Activated naive CD4-positive, alpha-beta T cell treated with anti-CD3 and anti-CD28 coated beads, Interleukin-2, amount 50 U/mL, for 24 hours (primary cell): ENCODE data around the gene WASF2.

Source experiments
- H3K27ac Mint-ChIP-seq: one replicate; pipeline ENCODE4 v1.8.0; 2021; ENCODE audit warnings: mild to moderate bottlenecking, mixed read lengths
- H3K27me3 Mint-ChIP-seq: one replicate; pipeline ENCODE4 v1.8.0; 2021; ENCODE audit warnings: mixed read lengths
- H3K36me3 Mint-ChIP-seq: one replicate; pipeline ENCODE4 v1.8.0; 2021; ENCODE audit warnings: mixed read lengths
- H3K4me1 Mint-ChIP-seq: one replicate; pipeline ENCODE4 v1.8.0; 2021; ENCODE audit warnings: mixed read lengths
- H3K4me3 Mint-ChIP-seq: one replicate; pipeline ENCODE4 v1.8.0; 2021; ENCODE audit warnings: mild to moderate bottlenecking, mixed read lengths
- H3K9me3 Mint-ChIP-seq: one replicate; pipeline ENCODE4 v1.8.0; 2021; ENCODE audit warnings: mixed read lengths

WASF2 gene

DNA sequence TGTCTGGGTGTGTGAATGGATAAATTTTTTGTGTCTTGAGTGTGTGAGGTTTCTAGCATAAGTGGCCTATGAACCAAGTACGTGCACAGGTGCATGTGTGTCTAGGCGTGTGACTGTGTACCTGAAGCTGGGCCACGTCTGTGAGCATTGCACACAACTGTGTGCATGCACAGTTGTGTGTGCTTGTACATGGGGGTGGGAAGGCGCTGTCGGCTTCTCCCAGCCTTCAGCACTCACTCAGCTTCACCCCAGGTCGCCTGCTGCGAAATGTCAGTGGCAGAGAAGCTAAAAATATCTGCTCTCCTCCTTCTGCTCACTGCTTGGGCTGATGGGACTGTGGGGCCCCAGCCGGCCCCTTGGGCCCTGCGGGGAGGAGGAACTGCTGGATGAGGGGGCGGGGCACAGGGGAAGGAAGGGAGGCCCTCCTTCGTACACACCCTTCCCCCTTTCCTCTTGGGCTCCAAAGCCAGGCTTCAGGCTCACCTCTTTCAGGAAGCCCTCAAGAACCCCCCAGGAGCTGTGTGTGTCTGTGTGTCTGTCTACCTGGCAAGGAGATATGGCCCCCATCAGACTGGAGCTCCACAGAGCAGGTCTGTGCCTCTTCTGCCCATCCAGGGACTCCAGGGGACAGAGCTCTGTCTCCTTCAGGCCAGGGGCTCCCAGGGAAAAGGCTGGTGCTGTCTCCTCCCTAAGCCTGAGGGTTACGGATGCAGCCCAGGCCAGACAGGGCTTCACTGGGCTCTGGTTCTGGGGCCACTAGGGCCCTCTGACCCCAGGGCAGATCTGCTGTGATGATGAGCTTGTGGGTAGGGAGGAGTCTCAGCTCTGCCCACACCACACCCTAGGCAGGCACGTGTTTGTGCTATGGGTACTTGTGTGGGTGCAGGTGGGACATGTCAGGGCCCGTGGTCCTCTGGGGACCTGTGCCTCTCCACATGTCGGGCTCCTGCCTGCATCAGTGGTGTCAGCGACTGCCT lies 35.6 kb upstream of the WASF2 start:
- peaks cover 75% of the 10 kb centered on the region for H3K4me1 Mint-ChIP-seq
- no peaks in the 10 kb centered on the region for H3K9me3 Mint-ChIP-seq
- H3K27me3 Mint-ChIP-seq, result no peaks in the 10 kb centered on the region
- peak overlapping the region; percentile 90 for H3K27ac Mint-ChIP-seq
- peak overlapping the region; percentile 76 for H3K4me3 Mint-ChIP-seq
- H3K36me3 Mint-ChIP-seq, result no peaks in the 10 kb centered on the region

DNA sequence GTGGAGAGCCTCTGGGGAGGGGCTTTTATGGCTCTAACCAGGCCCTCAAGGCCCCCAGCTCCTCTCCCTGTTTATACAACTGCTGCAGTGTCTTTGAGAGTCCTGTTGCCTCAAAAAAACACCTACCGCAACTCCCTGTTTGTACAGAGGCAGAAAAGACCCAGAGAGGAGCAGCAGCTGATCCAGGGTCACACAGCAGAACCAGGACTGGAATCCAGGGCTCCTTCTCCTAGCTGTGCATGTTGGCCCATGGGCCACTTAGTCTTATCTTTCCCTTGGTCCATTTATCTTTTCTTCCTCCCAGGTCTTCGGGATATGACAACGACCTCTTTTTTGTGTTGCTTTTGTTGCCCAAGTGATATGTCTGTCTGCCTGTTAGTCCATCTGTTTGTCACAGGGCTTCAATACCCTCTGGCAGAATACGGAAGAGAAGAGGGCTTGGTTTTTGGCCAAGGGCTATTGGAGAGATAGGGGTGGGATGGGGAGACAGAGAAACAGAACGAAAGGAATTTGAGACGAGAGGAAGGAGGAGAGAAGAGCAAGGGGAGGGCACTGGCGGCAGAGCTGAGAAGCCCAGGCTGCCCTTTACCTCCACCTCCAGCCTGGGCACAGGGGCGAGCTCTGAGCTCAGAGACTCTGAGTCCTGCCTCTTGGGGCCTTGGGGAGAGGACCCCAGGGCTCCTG lies 33.5 kb upstream of the WASF2 start:
- Mint-ChIP-seq H3K4me1 (peaks cover 76% of the 10 kb centered on the region), H3K27me3 (no peaks in the 10 kb centered on the region), H3K4me3 (peak overlapping the region; percentile 89), H3K9me3 (no peaks in the 10 kb centered on the region), H3K27ac (peak overlapping the region; percentile 99), H3K36me3 (no peaks in the 10 kb centered on the region)

GRCh38 chr1:27522432-27523336 lies 32.7 kb upstream of the WASF2 start:
- Mint-ChIP-seq H3K27ac (peak overlapping the region; percentile 97), H3K9me3 (no peaks in the 10 kb centered on the region), H3K36me3 (no peaks in the 10 kb centered on the region), H3K4me1 (peaks cover 81% of the 10 kb centered on the region), H3K4me3 (peak overlapping the region; percentile 89), H3K27me3 (no peaks in the 10 kb centered on the region)

DNA sequence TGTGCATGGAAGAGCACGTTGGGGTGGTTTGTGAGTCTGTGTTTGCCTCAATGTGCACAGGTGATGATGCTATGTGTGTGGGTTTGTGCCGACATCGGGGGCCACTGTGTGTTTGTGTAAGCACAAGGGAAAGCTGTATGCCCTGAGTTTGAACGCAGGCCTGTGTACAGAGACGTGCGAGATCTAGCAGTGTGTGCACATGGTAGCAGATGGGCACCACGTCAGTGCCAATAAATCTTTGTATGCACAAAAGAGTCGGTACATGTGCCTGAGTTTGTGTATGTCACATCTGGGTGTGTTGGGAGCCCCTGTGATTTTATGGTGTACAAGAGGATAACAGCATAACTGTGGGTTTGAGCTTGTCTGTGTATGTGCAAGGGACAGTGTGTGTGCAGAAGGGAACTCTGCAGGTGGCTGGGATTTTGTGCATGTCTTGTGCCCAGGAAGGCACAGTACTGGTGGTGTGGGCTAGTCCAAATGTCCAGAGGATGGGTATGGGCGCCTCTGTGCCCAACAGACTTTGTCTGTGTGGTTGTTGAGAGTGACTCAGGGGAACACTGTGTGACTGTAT lies 32.0 kb upstream of the WASF2 start:
- H3K4me3 Mint-ChIP-seq, result peak overlapping the region; percentile 89
- no peaks in the 10 kb centered on the region for H3K36me3 Mint-ChIP-seq
- H3K9me3 Mint-ChIP-seq, result no peaks in the 10 kb centered on the region
- H3K4me1 Mint-ChIP-seq, result peaks cover 84% of the 10 kb centered on the region
- H3K27ac Mint-ChIP-seq, result peak overlapping the region; percentile 97
- H3K27me3 Mint-ChIP-seq, result no peaks in the 10 kb centered on the region

DNA sequence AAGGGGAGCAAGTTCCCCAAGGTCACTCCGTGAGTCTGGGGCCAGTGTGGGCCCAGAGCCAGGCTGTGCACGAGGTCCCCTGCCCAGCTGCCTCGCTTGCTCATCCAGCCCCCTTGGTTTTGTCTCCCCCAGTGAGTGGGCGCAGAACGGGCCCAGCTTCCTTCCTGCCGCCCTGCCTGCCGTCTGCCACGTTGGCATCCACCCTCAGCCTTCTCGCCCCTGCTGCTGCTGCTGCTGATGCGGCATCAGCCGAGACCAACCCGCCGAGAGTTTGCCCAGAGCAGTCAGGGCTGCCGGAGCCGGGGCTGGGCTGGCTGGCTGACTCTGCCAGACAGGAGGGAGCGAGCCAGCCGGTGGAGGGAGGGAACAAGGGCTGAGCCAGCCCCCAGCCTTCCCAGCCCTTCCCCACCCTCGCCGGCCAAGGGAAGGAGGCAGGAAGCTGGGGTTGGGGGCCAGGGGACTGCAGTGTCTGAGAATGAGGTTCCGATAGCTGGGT lies 31.4 kb upstream of the WASF2 start:
- H3K27me3 Mint-ChIP-seq, result no peaks in the 10 kb centered on the region
- peak overlapping the region; percentile 89 for H3K4me3 Mint-ChIP-seq
- no peaks in the 10 kb centered on the region for H3K36me3 Mint-ChIP-seq
- H3K9me3 Mint-ChIP-seq, result no peaks in the 10 kb centered on the region
- peak overlapping the region; percentile 97 for H3K27ac Mint-ChIP-seq
- peaks cover 78% of the 10 kb centered on the region for H3K4me1 Mint-ChIP-seq

DNA sequence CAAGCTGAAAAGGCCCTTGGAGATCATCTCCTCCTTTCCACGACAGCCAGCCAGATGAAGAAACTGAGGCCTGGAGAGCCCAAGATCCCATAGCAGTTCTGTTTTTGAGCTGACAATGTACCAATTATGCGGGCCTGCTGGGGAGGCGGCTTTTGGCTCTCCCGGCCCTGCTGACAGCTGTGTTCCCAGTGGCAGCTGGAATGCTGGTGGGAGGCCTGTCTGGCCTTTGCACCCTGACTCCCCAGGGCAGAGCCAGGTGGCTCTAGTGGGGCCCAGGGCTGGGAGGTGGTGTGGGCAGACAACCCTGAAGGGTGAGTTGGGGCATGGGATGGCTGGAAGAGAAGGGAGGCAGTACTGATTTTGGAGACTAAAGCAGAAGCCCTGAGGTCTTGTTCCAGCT lies 30.7 kb upstream of the WASF2 start:
- Mint-ChIP-seq H3K27ac (peak overlapping the region; percentile 97), H3K4me3 (peak overlapping the region; percentile 89), H3K36me3 (no peaks in the 10 kb centered on the region), H3K9me3 (no peaks in the 10 kb centered on the region), H3K27me3 (no peaks in the 10 kb centered on the region), H3K4me1 (peaks cover 71% of the 10 kb centered on the region)

GRCh38 chr1:27519331-27520258 lies 29.6 kb upstream of the WASF2 start:
- Mint-ChIP-seq H3K4me3 (no peak overlapping the region), H3K4me1 (peaks cover 63% of the 10 kb centered on the region), H3K36me3 (no peaks in the 10 kb centered on the region), H3K9me3 (no peaks in the 10 kb centered on the region), H3K27me3 (no peaks in the 10 kb centered on the region), H3K27ac (peak overlapping the region; percentile 81)

- Mint-ChIP-seq H3K4me1 (peaks cover 55% of the 10 kb centered on the region), H3K27me3 (no peaks in the 10 kb centered on the region), H3K9me3 (no peaks in the 10 kb centered on the region), H3K36me3 (no peaks in the 10 kb centered on the region), H3K4me3 (no peak overlapping the region), H3K27ac (no peak overlapping the region)
These were observed 28.8 kb upstream of the WASF2 start for GRCh38 chr1:27518808-27519207.

- Mint-ChIP-seq H3K27me3 (no peaks in the 10 kb centered on the region), H3K4me1 (peaks cover 50% of the 10 kb centered on the region), H3K27ac (peak overlapping the region; percentile 44), H3K4me3 (no peak overlapping the region), H3K36me3 (no peaks in the 10 kb centered on the region), H3K9me3 (no peaks in the 10 kb centered on the region)
These were observed 28.1 kb upstream of the WASF2 start for GRCh38 chr1:27517907-27518718.

DNA sequence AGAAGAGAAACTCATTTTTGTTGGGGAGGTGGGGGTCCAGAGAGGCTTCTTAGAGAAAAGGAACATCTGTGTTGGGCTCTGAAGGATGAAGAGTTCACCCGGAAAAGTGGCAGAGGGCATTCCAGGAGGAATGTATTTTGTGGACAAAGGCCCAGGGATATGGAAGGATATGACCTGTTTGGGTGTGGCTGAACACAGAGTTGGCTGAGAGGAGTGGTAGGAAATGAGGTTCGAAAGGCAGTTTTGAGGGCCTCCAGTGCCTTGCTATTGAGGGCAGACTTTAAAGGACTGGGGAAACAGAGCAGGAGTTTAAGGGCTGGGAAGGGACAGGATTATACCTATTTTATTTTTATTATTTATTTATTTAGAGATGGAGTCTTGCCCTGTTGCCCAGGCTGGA lies 27.3 kb upstream of the WASF2 start:
- Mint-ChIP-seq H3K27me3 (no peaks in the 10 kb centered on the region), H3K27ac (peak overlapping the region; percentile 63), H3K36me3 (no peaks in the 10 kb centered on the region), H3K9me3 (no peaks in the 10 kb centered on the region), H3K4me3 (no peak overlapping the region), H3K4me1 (peaks cover 42% of the 10 kb centered on the region)

DNA sequence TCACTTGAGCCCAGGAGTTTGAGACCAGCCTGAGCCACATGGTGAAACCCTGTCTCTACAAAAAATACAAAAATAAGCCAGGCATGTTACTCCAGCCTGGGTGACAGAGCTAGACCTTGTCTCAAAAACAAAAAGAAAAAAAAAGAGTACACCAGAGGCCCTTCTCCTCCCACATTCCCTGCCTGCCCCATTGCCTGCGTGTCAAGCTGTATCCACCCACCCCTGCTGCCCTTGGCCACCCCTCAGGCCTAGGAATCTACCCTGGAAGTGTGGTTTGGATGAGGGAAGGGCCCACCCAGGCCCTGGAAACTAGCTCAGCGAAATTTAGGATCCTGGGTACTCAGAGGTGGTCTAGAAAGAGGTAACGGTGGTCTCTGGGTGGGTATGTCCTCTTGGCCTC lies 25.7 kb upstream of the WASF2 start:
- peaks cover 25% of the 10 kb centered on the region for H3K4me1 Mint-ChIP-seq
- no peak overlapping the region for H3K4me3 Mint-ChIP-seq
- H3K36me3 Mint-ChIP-seq, result no peaks in the 10 kb centered on the region
- H3K27ac Mint-ChIP-seq, result no peak overlapping the region
- no peaks in the 10 kb centered on the region for H3K9me3 Mint-ChIP-seq
- H3K27me3 Mint-ChIP-seq, result no peaks in the 10 kb centered on the region

DNA sequence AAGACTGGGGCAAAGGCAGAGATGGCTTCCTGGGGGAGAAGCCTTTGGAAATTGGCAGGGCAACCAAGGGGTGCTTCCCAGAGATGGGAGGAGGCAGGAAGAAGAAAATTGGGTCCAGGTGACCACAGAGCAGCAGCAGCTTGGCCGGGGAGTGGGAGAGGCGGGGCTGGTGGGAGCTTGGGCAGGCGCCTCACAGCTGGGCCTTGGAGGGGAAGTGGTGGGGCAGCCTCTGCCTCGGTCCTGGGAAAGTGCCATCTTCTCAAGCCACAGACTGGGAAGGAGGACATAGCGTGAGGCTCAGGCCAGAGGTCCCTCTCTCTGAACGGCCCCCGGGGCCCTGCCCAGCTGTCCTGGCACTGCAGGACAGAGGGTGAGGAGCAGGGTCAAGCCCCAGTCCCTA lies 24.0 kb upstream of the WASF2 start:
- Mint-ChIP-seq H3K27me3 (no peaks in the 10 kb centered on the region), H3K4me3 (no peak overlapping the region), H3K36me3 (no peaks in the 10 kb centered on the region), H3K27ac (peak overlapping the region; percentile 57), H3K9me3 (no peaks in the 10 kb centered on the region), H3K4me1 (peaks cover 16% of the 10 kb centered on the region)

DNA sequence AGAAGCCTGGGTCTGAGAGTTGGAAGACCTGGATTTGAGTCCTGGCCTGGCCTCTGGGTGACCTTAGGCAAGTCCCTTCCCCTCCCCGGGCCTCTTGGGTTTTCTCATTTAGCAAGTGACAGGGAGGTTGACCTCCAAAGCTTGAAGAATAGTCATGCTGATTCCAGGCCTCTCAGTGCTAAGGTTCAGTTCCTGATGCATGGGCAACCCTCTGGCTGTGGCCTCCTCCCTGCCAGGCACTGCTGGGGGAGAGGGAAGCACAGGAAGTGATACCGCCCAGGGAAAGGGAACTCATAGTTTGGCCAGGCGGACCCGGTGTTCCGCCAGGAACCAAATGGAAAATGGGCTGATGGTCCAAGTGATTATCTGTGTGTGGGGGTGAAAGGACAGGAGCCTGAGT lies 23.6 kb upstream of the WASF2 start:
- peaks cover 12% of the 10 kb centered on the region for H3K4me1 Mint-ChIP-seq
- no peaks in the 10 kb centered on the region for H3K27me3 Mint-ChIP-seq
- H3K27ac Mint-ChIP-seq, result peak overlapping the region; percentile 57
- no peak overlapping the region for H3K4me3 Mint-ChIP-seq
- no peaks in the 10 kb centered on the region for H3K36me3 Mint-ChIP-seq
- H3K9me3 Mint-ChIP-seq, result no peaks in the 10 kb centered on the region
